SU-DHL-6 (cell line): Measurements from ENCODE around the gene SSTR5.

Source experiments
- H2AFZ ChIP-seq: fragments of 200-600 bp; sonication (generic); 2 replicates; pipeline ENCODE4 v1.6.1; 2014; ENCODE audit warnings: low read depth, mild to moderate bottlenecking, moderate library complexity, mixed read lengths, antibody characterized with exemption, low read length; ENCODE audit not compliant: severe bottlenecking
- H3F3A ChIP-seq: fragments of 200-600 bp; shearing (Covaris generic); 2 replicates; pipeline ENCODE4 v1.6.0; 2016; ENCODE audit warnings: antibody characterized with exemption, mild to moderate bottlenecking; ENCODE audit not compliant: insufficient read depth
- H3K27ac ChIP-seq: fragments of 200-600 bp; sonication (generic); 2 replicates; pipeline ENCODE4 v1.5.1; 2016; ENCODE audit warnings: low read depth, mild to moderate bottlenecking, low read length, moderate library complexity, mixed read lengths
- H3K27me3 ChIP-seq: fragments of 200-600 bp; sonication (generic), shearing (Covaris generic); 2 replicates; pipeline ENCODE4 v1.6.0; 2014; ENCODE audit warnings: mild to moderate bottlenecking, low read length
- H3K36me3 ChIP-seq: fragments of 200-600 bp; sonication (generic); 2 replicates; pipeline ENCODE4 v1.6.1; 2014; ENCODE audit warnings: mild to moderate bottlenecking, low read length, mixed read lengths
- H3K4me2 ChIP-seq: fragments of 300-600, 200-600 bp; shearing (Covaris generic), sonication (generic); 2 replicates; pipeline ENCODE4 v1.6.0; 2014; ENCODE audit warnings: low read length, low read depth, mild to moderate bottlenecking; ENCODE audit not compliant: poor library complexity, severe bottlenecking
- H3K4me3 ChIP-seq: fragments of 200-600 bp; sonication (generic); 2 replicates; pipeline ENCODE4 v1.5.1; 2014; ENCODE audit warnings: antibody characterized with exemption, low read length, mild to moderate bottlenecking, mixed read lengths; ENCODE audit not compliant: insufficient read depth, poor library complexity, severe bottlenecking
- H3K79me2 ChIP-seq: fragments of 200-600 bp; sonication (generic); 2 replicates; pipeline ENCODE4 v1.6.1; 2014; ENCODE audit warnings: mild to moderate bottlenecking, low read length, moderate library complexity; ENCODE audit not compliant: insufficient read depth
- H3K9ac ChIP-seq: fragments of 200-600 bp; sonication (generic); 2 replicates; pipeline ENCODE4 v1.7.0; 2014; ENCODE audit warnings: mild to moderate bottlenecking, low read length
- H3K9me2 ChIP-seq: fragments of 200-600 bp; sonication (generic); replicated peaks from 2 replicates; pipeline ENCODE4 v1.6.1; 2014; ENCODE audit warnings: low read length; ENCODE audit not compliant: insufficient read depth
- H3K9me3 ChIP-seq: fragments of 200-600 bp; sonication (generic); 2 replicates; pipeline ENCODE4 v1.6.1; 2014; ENCODE audit warnings: low read length, mixed read lengths; ENCODE audit not compliant: insufficient read depth
- H4K20me1 ChIP-seq: fragments of 200-600 bp; sonication (generic); 2 replicates; pipeline ENCODE4 v1.6.1; 2014; ENCODE audit warnings: low read depth, mild to moderate bottlenecking, antibody characterized with exemption, low read length, moderate library complexity, mixed read lengths
- CTCF ChIP-seq: fragments of 200-600 bp; sonication (generic); IDR thresholded peaks from one replicate; pipeline ENCODE4 v1.5.1; 2017; ENCODE audit warnings: antibody characterized with exemption, mild to moderate bottlenecking, low read length, moderate library complexity; ENCODE audit not compliant: insufficient read depth, poor library complexity, severe bottlenecking
- EZH2phosphoT487 ChIP-seq: fragments of 200-600 bp; sonication (generic), shearing (Covaris generic); conservative IDR thresholded peaks from 2 replicates; pipeline ENCODE4 v1.6.1; 2018; ENCODE audit warnings: mild to moderate bottlenecking, antibody characterized with exemption, low read length, moderate library complexity, mixed read lengths

The SSTR5 gene

GRCh38 chr16:1126044-1126443 lies 53.5 kb downstream of the SSTR5 start:
- TF ChIP-seq CTCF (no peak), EZH2phosphoT487 (no peak)
- no peaks in the 10 kb centered on the region for H3K27me3 ChIP-seq

GRCh38 chr16:1126586-1126985 lies 54.0 kb downstream of the SSTR5 start:
- no peaks in the 10 kb centered on the region for H3K9me2 ChIP-seq
- no peak overlapping the region for H3K9ac ChIP-seq
- no peaks in the 10 kb centered on the region for H4K20me1 ChIP-seq
- H3K4me3 ChIP-seq: no peak overlapping the region
- no peaks in the 10 kb centered on the region for H3K36me3 ChIP-seq
- no peak overlapping the region for H3K27ac ChIP-seq
- H3K27me3 ChIP-seq: no peaks in the 10 kb centered on the region
- TF ChIP-seq EZH2phosphoT487: no peak
- TF ChIP-seq CTCF: no peak
- no peaks in the 10 kb centered on the region for H3K79me2 ChIP-seq
- no peaks in the 10 kb centered on the region for H3K9me3 ChIP-seq
- no peak overlapping the region for H3K4me2 ChIP-seq
- H3F3A ChIP-seq: no peaks in the 10 kb centered on the region
- H2AFZ ChIP-seq: no peak overlapping the region

More at GRCh38 chr16:1126044-1126443, 53.5 kb downstream of the SSTR5 start:
- no peaks in the 10 kb centered on the region for H3K9me2 ChIP-seq
- H3K4me2 ChIP-seq: no peak overlapping the region
- H3K9ac ChIP-seq: no peak overlapping the region
- H3K79me2 ChIP-seq: no peaks in the 10 kb centered on the region
- no peak overlapping the region for H2AFZ ChIP-seq
- no peaks in the 10 kb centered on the region for H4K20me1 ChIP-seq
- no peaks in the 10 kb centered on the region for H3K9me3 ChIP-seq
- H3K36me3 ChIP-seq: no peaks in the 10 kb centered on the region
- H3K4me3 ChIP-seq: no peak overlapping the region
- no peak overlapping the region for H3K27ac ChIP-seq
- no peaks in the 10 kb centered on the region for H3F3A ChIP-seq

GRCh38 chr16:1127101-1127500 lies 54.6 kb downstream of the SSTR5 start:
- TF ChIP-seq EZH2phosphoT487 (no peak), CTCF (no peak)
- Histone ChIP-seq H3K27ac (no peak overlapping the region), H3F3A (no peaks in the 10 kb centered on the region), H3K9ac (no peak overlapping the region), H3K4me3 (no peak overlapping the region), H2AFZ (no peak overlapping the region), H3K36me3 (no peaks in the 10 kb centered on the region), H3K79me2 (no peaks in the 10 kb centered on the region), H3K4me2 (no peak overlapping the region), H4K20me1 (no peaks in the 10 kb centered on the region), H3K9me3 (no peaks in the 10 kb centered on the region), H3K27me3 (no peaks in the 10 kb centered on the region), H3K9me2 (no peaks in the 10 kb centered on the region)
